Type B pancreatic cell (in vitro differentiated cells): ENCODE data around the gene MFGE8. TPM values are rescaled to one million over a fixed set of nuclear protein-coding genes. Genes with fewer than 3 reads are reported as not detected.

ENCODE experiments used
- DNase-seq: peaks from one replicate; pipeline ENCODE4 v3.0.0; 2021; ENCODE audit warnings: mixed read lengths; ENCODE audit not compliant: unreplicated experiment; ENCODE audit errors: extremely low spot score
- H3K27ac Mint-ChIP-seq: 2 replicates; pipeline ENCODE4 v1.8.0; 2021; ENCODE audit warnings: mild to moderate bottlenecking, mixed read lengths
- H3K27me3 Mint-ChIP-seq: 2 replicates; pipeline ENCODE4 v1.8.0; 2021; ENCODE audit warnings: mixed read lengths
- H3K36me3 Mint-ChIP-seq: 2 replicates; pipeline ENCODE4 v1.8.0; 2021; ENCODE audit warnings: mixed read lengths
- H3K4me1 Mint-ChIP-seq: one replicate; pipeline ENCODE4 v1.8.0; 2021; ENCODE audit warnings: mixed read lengths; ENCODE audit not compliant: unreplicated experiment
- H3K4me3 Mint-ChIP-seq: 2 replicates; pipeline ENCODE4 v1.8.0; 2021; ENCODE audit warnings: mild to moderate bottlenecking, mixed read lengths
- H3K9me3 Mint-ChIP-seq: 2 replicates; pipeline ENCODE4 v1.8.0; 2021; ENCODE audit warnings: mixed read lengths
- long read RNA-seq: library from polyadenylated mRNA; unstranded; transcript quantifications from one replicate; pipeline ENCODE4 v2.0.0, GENCODE V29; 2020
- total RNA-seq: library from RNA; stranded (reverse); gene quantifications from 2 replicates; pipeline ENCODE4 v1.2.1, GENCODE V29; 2021; ENCODE audit warnings: low replicate concordance
- TF ChIP-seq, protein P1 (sequence below): fragments of 200-600 bp; sonication (generic); conservative IDR thresholded peaks from 2 replicates; pipeline ENCODE4 v1.5.0; 2021; ENCODE audit warnings: antibody characterized with exemption, mild to moderate bottlenecking

Gene MFGE8, protein sequence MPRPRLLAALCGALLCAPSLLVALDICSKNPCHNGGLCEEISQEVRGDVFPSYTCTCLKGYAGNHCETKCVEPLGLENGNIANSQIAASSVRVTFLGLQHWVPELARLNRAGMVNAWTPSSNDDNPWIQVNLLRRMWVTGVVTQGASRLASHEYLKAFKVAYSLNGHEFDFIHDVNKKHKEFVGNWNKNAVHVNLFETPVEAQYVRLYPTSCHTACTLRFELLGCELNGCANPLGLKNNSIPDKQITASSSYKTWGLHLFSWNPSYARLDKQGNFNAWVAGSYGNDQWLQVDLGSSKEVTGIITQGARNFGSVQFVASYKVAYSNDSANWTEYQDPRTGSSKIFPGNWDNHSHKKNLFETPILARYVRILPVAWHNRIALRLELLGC
- 82.0 and 162 TPM in 2 replicates for total RNA-seq
- long read RNA-seq, result 0 reads

DNA sequence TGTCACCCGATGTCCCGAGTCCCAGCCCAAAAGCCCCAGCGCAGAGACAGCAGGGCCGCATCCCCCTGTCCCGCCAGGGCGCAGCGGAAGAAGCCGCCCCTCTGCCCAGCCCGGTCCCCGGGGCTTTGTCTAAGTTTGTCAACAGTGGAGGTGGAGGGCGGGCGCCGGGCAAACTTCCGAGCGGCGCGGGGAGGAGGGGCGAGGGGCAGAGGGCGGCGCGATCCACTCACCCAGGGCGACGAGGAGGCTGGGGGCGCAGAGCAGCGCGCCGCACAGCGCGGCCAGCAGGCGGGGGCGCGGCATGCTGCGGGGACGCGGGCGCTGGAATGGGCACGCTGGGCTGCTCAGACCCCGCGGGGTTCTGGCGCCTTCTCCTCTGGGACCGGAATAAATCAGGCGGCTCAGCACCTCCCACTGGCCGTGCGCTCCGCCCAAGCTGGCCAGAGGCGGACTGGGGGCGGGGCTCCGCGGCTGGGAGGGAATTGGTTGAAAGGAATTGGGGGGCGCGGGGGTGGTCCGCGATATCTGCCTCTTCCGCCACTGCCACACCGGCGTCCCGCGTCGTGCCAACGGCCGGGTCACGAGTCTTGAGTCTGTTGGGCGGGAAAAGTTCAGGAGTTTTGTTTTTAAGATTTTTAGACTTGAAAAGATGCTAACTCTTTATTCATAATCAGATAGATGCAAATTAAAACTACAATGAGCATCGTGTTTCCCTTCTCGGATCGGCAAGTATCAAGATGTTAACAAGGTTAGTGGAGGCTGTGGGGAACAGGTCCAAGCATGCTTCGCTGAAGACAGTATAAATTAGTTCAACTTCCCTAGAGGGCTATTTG lies at the start of gene MFGE8:
TSS of gene MFGE8 (minus strand) at position 363 of the 833 bp plus-strand sequence. CDS start at position 303, 60 bp downstream.
- TF ChIP-seq, protein P1, sequence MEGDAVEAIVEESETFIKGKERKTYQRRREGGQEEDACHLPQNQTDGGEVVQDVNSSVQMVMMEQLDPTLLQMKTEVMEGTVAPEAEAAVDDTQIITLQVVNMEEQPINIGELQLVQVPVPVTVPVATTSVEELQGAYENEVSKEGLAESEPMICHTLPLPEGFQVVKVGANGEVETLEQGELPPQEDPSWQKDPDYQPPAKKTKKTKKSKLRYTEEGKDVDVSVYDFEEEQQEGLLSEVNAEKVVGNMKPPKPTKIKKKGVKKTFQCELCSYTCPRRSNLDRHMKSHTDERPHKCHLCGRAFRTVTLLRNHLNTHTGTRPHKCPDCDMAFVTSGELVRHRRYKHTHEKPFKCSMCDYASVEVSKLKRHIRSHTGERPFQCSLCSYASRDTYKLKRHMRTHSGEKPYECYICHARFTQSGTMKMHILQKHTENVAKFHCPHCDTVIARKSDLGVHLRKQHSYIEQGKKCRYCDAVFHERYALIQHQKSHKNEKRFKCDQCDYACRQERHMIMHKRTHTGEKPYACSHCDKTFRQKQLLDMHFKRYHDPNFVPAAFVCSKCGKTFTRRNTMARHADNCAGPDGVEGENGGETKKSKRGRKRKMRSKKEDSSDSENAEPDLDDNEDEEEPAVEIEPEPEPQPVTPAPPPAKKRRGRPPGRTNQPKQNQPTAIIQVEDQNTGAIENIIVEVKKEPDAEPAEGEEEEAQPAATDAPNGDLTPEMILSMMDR, result peak; percentile 48
- Mint-ChIP-seq H3K27ac (peak within 1 kb of the TSS; percentile 87), H3K27me3 (peaks cover 4% of the 10 kb centered on the region), H3K9me3 (no peaks in the 10 kb centered on the region), H3K4me3 (peak within 1 kb of the TSS; percentile 93), H3K4me1 (peaks cover 26% of the 10 kb centered on the region), H3K36me3 (peaks cover 12% of the 10 kb centered on the region)
- DNase-seq, result peak; percentile 80

DNA sequence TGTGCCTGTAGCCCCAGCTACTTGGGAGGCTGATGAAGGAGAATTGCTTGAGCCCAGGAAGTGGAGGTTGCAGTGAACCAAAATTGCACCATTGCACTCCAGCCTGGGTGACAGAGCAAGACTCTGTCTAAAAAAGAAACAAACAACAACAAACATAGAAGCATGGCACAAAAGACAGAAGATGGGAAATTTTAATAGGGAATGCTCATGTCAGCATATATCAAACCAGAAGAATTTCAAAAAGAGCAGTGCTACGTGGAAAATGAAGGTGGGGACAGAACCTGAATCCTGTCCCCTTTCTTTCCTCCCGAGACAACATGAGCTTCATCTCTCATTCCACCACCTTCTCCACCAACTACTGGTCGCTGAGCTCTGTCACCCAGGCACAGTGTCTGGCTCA lies 46.3 kb upstream of the MFGE8 start:
- TF ChIP-seq, protein P1, result no peak
- Mint-ChIP-seq H3K4me3 (no peak overlapping the region), H3K27me3 (peaks cover 9% of the 10 kb centered on the region), H3K27ac (no peak overlapping the region), H3K4me1 (no peaks in the 10 kb centered on the region), H3K9me3 (peaks cover 6% of the 10 kb centered on the region), H3K36me3 (no peaks in the 10 kb centered on the region)
- DNase-seq, result no peak

DNA sequence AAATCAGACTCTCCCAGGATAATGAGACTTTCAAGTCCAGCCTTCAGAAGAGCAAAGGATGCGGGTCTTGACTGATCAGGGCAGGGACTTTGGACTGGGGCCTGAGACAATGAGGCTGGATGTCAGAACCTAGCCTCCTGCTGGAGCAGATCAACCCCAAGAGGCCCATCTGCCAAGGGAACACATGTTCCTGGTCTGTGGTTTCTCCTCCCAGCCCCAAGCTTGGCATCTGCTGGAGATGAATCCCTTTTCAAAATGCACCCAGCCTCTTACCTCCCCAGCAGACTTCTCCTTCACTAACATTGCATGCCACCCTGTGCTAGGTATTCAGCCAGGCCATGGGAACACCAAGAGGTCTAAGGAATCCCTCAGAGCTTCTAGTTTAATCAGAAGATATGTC lies 43.7 kb upstream of the MFGE8 start:
- Mint-ChIP-seq H3K27me3 (peaks cover 6% of the 10 kb centered on the region), H3K36me3 (no peaks in the 10 kb centered on the region), H3K4me3 (no peak overlapping the region), H3K9me3 (no peaks in the 10 kb centered on the region), H3K4me1 (peaks cover 5% of the 10 kb centered on the region), H3K27ac (no peak overlapping the region)
- TF ChIP-seq, protein P1, result no peak
- DNase-seq, result no peak

DNA sequence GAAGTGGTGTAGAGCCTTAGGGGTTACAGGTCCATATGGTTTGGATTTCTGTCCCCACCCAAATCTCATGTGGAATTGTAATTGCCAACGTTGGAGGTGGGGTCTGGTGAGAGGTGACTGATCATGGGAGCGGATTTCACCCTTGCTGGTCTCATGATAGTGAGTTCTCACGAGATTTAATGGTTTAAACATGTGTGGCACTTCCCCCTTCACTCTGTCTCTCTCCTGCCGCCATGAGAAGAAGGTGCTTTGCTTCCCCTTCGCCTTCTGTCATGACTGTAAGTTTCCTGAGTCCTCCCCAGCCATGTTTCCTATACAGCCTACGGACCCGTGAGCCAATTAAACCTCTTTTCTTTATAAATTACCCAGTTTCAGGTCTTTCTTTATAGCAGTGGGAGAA lies 43.1 kb upstream of the MFGE8 start:
- TF ChIP-seq, protein P1, result no peak
- H3K9me3 Mint-ChIP-seq, result no peaks in the 10 kb centered on the region
- no peak overlapping the region for H3K4me3 Mint-ChIP-seq
- no peak overlapping the region for H3K27ac Mint-ChIP-seq
- peaks cover 5% of the 10 kb centered on the region for H3K4me1 Mint-ChIP-seq
- no peaks in the 10 kb centered on the region for H3K36me3 Mint-ChIP-seq
- peaks cover 6% of the 10 kb centered on the region for H3K27me3 Mint-ChIP-seq
- DNase-seq, result no peak

DNA sequence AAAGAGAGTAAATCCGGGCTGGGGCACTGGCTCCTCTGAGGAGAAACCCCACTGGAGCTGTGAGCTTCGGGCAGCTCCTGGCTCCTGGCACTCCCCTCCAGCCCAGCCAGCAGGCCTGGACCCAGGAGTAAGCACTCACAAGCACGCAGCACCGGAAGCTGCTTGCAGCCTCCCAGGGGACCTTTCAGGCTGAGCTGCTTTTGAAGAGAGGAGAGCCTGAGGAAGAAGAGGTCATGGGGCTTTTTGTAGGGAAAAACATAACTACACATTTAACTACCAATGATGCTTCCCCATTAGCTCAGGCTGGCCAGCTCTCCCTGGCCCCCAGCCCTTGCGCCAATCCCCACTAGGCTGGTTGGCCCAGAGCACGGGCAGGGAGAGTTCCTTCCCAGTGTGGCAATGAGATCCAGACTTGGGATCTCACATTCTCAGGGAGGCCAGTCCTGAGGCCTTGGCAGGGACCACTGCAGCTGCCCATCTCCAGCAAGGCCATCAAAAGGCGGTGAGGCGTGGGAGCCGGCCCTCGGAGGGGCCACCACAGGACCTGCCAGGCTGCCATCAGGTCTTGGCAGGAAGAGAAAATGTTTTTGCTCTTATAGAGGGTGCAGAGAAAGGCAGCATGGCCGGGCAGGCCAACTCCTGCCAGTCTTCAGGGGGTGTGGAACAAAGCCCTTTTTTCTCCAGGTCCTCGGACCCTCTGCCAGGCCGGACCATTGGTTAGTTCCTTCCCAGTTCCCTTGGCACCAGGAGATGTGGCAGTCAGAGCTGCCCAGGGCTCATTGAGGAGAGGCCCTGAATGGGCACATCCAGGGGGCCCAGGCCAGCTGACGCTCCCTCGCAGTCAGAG lies 41.5 kb upstream of the MFGE8 start:
- H3K4me1 Mint-ChIP-seq, result peaks cover 5% of the 10 kb centered on the region
- no peak overlapping the region for H3K4me3 Mint-ChIP-seq
- no peak overlapping the region for H3K27ac Mint-ChIP-seq
- TF ChIP-seq, protein P1, result no peak
- peaks cover 6% of the 10 kb centered on the region for H3K27me3 Mint-ChIP-seq
- no peak for DNase-seq
- H3K36me3 Mint-ChIP-seq, result no peaks in the 10 kb centered on the region
- no peaks in the 10 kb centered on the region for H3K9me3 Mint-ChIP-seq
